ENCODE results near the gene DHRS3.

DHRS3 gene

DNA sequence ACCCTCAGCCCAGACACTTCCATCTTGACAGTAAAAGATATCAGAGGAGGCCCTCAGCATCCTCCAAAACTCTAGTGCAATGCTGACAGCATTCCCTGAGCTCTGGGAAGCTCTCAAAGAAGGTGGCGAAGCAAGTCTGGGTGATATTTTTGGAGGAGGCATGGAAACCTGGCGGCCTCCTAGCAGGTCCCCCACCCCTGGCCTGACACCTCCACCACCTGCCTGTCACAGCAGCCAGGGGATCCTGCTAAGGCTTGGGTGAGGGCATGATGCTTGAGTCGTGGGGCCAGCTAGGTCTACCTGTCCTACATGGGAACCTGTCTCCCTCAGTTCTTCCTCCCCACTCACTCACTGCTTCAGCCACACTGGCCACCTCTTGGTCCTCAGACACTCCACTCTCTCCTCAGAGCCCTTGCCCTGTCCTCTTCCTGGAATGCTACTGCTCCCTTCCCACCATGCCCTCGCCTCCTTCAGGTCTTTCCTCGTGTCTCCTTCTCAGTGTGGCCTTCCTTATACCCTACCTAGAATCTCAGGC lies 8.5 kb downstream of the DHRS3 start:
- H3K36me3 ChIP-seq (ENCODE audit: control insufficient read depth in 1 of 2, insufficient read depth in 2 of 2, low read length in 2 of 2): peaks cover 5 to 43% of the 10 kb centered on the region in 2 donors
- no peak overlapping the region for H3K9ac ChIP-seq (ENCODE audit: low read depth in 1 of 2, low read length in 2 of 2)
- H3K27ac ChIP-seq (ENCODE audit: low read depth, low read length): no peak overlapping the region
- H3K4me1 ChIP-seq (ENCODE audit: control insufficient read depth in 1 of 2, insufficient read depth in 2 of 2, low read length in 2 of 2): peaks cover 26 to 39% of the 10 kb centered on the region in 2 donors
- H3K4me3 ChIP-seq (ENCODE audit: low read depth in 1 of 2, low read length in 2 of 2): no peak overlapping the region
- H3K9me3 ChIP-seq (ENCODE audit: control insufficient read depth in 1 of 2, low read length in 2 of 2): no peaks in the 10 kb centered on the region
- H3K27me3 ChIP-seq (ENCODE audit: control insufficient read depth in 1 of 2, insufficient read depth in 2 of 2, low read length in 2 of 2): no peaks in the 10 kb centered on the region

DNA sequence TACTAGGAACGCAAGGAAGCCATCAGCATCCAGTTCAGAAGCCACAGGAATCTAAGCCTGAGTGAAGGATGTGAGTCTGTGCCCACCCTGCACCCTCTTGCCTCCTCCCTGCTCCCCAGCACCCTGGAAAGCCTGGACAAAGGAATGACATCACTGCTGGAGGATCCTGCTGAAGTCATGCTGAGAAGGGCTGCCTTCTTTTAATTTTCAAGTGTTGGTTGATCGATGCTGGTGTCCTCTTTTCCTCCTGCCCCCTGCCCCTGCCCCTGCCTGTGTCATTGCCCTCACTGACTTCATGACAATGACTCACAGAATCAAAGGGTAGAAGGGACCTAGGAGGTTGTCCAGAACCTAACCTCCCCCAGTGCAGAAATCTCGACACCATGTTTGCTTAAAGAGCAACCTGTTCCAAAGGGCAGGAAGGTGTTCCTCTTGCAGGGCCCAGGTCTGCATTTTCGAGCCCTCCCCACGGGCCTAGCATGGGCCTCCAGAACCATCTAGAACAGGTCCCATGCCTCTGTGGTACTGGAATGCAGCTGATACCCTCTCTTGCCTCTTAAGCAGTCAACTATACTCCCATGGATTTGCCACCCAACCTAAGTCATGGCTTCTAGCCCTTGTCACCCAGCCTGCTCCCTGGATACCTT lies 9.6 kb downstream of the DHRS3 start:
- Histone ChIP-seq H3K27ac (ENCODE audit: low read depth, low read length) (no peak overlapping the region), H3K27me3 (ENCODE audit: control insufficient read depth in 1 of 2, insufficient read depth in 2 of 2, low read length in 2 of 2) (no peaks in the 10 kb centered on the region), H3K9me3 (ENCODE audit: control insufficient read depth in 1 of 2, low read length in 2 of 2) (no peaks in the 10 kb centered on the region), H3K36me3 (ENCODE audit: control insufficient read depth in 1 of 2, insufficient read depth in 2 of 2, low read length in 2 of 2) (peaks cover 5 to 41% of the 10 kb centered on the region in 2 donors), H3K4me1 (ENCODE audit: control insufficient read depth in 1 of 2, insufficient read depth in 2 of 2, low read length in 2 of 2) (peaks cover 31 to 43% of the 10 kb centered on the region in 2 donors), H3K9ac (ENCODE audit: low read depth in 1 of 2, low read length in 2 of 2) (no peak overlapping the region), H3K4me3 (ENCODE audit: low read depth in 1 of 2, low read length in 2 of 2) (no peak overlapping the region)

- H3K9ac ChIP-seq (ENCODE audit: low read depth in 1 of 2, low read length in 2 of 2): no peak overlapping the region
- H3K9me3 ChIP-seq (ENCODE audit: control insufficient read depth in 1 of 2, low read length in 2 of 2): no peaks in the 10 kb centered on the region
- no peak overlapping the region for H3K27ac ChIP-seq (ENCODE audit: low read depth, low read length)
- H3K4me1 ChIP-seq (ENCODE audit: control insufficient read depth in 1 of 2, insufficient read depth in 2 of 2, low read length in 2 of 2): peaks cover 37 to 51% of the 10 kb centered on the region in 2 donors
- H3K27me3 ChIP-seq (ENCODE audit: control insufficient read depth in 1 of 2, insufficient read depth in 2 of 2, low read length in 2 of 2): no peaks in the 10 kb centered on the region
- peaks cover 5 to 34% of the 10 kb centered on the region in 2 donors for H3K36me3 ChIP-seq (ENCODE audit: control insufficient read depth in 1 of 2, insufficient read depth in 2 of 2, low read length in 2 of 2)
- no peak overlapping the region for H3K4me3 ChIP-seq (ENCODE audit: low read depth in 1 of 2, low read length in 2 of 2)
These were observed 10.7 kb downstream of the DHRS3 start for GRCh38 chr1:12607263-12607662.

DNA sequence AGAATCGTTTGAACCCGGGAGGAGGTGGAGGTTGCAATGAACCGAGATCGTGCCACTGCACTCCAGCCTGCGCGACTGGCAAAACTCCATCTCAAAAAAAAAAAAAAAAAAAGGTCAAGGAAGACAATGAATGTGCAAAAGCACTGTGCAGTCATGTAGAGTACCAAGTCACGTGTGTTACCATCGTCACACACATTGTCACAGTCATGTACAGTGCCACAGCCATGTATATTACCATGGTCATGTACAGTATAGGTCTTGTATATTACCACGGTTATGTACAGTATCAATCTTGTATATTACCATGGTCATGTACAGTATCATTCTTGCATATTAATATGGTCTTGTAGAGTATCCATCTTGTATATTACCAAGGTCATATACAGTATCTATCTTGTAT lies 13.0 kb downstream of the DHRS3 start:
- no peaks in the 10 kb centered on the region for H3K27me3 ChIP-seq (ENCODE audit: control insufficient read depth in 1 of 2, insufficient read depth in 2 of 2, low read length in 2 of 2)
- H3K4me1 ChIP-seq (ENCODE audit: control insufficient read depth in 1 of 2, insufficient read depth in 2 of 2, low read length in 2 of 2): peaks cover 59 to 69% of the 10 kb centered on the region in 2 donors
- H3K9ac ChIP-seq (ENCODE audit: low read depth in 1 of 2, low read length in 2 of 2): no peak overlapping the region
- H3K27ac ChIP-seq (ENCODE audit: low read depth, low read length): no peak overlapping the region
- H3K9me3 ChIP-seq (ENCODE audit: control insufficient read depth in 1 of 2, low read length in 2 of 2): no peaks in the 10 kb centered on the region
- H3K4me3 ChIP-seq (ENCODE audit: low read depth in 1 of 2, low read length in 2 of 2): no peak overlapping the region
- peaks cover 0 to 15% of the 10 kb centered on the region in 2 donors for H3K36me3 ChIP-seq (ENCODE audit: control insufficient read depth in 1 of 2, insufficient read depth in 2 of 2, low read length in 2 of 2)

GRCh38 chr1:12604114-12604874 lies 13.7 kb downstream of the DHRS3 start:
- H3K9me3 ChIP-seq (ENCODE audit: control insufficient read depth in 1 of 2, low read length in 2 of 2): no peaks in the 10 kb centered on the region
- no peaks in the 10 kb centered on the region for H3K27me3 ChIP-seq (ENCODE audit: control insufficient read depth in 1 of 2, insufficient read depth in 2 of 2, low read length in 2 of 2)
- H3K4me1 ChIP-seq (ENCODE audit: control insufficient read depth in 1 of 2, insufficient read depth in 2 of 2, low read length in 2 of 2): peaks cover 62 to 74% of the 10 kb centered on the region in 2 donors
- peak overlapping the region in 1 of 2 donors; percentile 31 for H3K4me3 ChIP-seq (ENCODE audit: low read depth in 1 of 2, low read length in 2 of 2)
- H3K36me3 ChIP-seq (ENCODE audit: control insufficient read depth in 1 of 2, insufficient read depth in 2 of 2, low read length in 2 of 2): peaks cover 0 to 15% of the 10 kb centered on the region in 2 donors
- no peak overlapping the region for H3K27ac ChIP-seq (ENCODE audit: low read depth, low read length)
- peak overlapping the region in 1 of 2 donors; percentile 22 for H3K9ac ChIP-seq (ENCODE audit: low read depth in 1 of 2, low read length in 2 of 2)

GRCh38 chr1:12603224-12603623 lies 14.8 kb downstream of the DHRS3 start:
- H3K4me1 ChIP-seq (ENCODE audit: control insufficient read depth in 1 of 2, insufficient read depth in 2 of 2, low read length in 2 of 2): peaks cover 65 to 74% of the 10 kb centered on the region in 2 donors
- H3K27ac ChIP-seq (ENCODE audit: low read depth, low read length): no peak overlapping the region
- no peak overlapping the region for H3K4me3 ChIP-seq (ENCODE audit: low read depth in 1 of 2, low read length in 2 of 2)
- peaks cover 0 to 13% of the 10 kb centered on the region in 2 donors for H3K36me3 ChIP-seq (ENCODE audit: control insufficient read depth in 1 of 2, insufficient read depth in 2 of 2, low read length in 2 of 2)
- H3K9ac ChIP-seq (ENCODE audit: low read depth in 1 of 2, low read length in 2 of 2): no peak overlapping the region
- no peaks in the 10 kb centered on the region for H3K9me3 ChIP-seq (ENCODE audit: control insufficient read depth in 1 of 2, low read length in 2 of 2)
- no peaks in the 10 kb centered on the region for H3K27me3 ChIP-seq (ENCODE audit: control insufficient read depth in 1 of 2, insufficient read depth in 2 of 2, low read length in 2 of 2)

DNA sequence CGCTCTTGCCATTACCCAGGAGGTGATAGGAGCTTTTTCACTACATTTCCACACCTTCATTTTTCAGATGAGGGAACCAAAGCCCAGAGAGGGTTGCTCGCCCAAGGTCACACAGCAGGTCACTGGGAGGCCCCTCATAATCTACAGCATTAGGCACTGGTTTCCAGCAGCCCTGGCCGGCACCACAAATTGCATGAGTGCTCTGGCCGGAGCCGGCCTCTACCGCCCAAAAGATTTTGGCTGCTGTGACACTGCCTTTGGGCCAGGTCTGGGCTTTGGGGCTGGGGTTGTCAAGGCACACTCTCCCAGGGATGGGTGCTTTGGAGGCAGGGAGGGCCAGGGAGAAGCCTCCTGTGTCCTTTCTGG lies 15.4 kb downstream of the DHRS3 start:
- peaks cover 71 to 78% of the 10 kb centered on the region in 2 donors for H3K4me1 ChIP-seq (ENCODE audit: control insufficient read depth in 1 of 2, insufficient read depth in 2 of 2, low read length in 2 of 2)
- no peaks in the 10 kb centered on the region for H3K9me3 ChIP-seq (ENCODE audit: control insufficient read depth in 1 of 2, low read length in 2 of 2)
- no peaks in the 10 kb centered on the region for H3K27me3 ChIP-seq (ENCODE audit: control insufficient read depth in 1 of 2, insufficient read depth in 2 of 2, low read length in 2 of 2)
- H3K4me3 ChIP-seq (ENCODE audit: low read depth in 1 of 2, low read length in 2 of 2): no peak overlapping the region
- peaks cover 0 to 8% of the 10 kb centered on the region in 2 donors for H3K36me3 ChIP-seq (ENCODE audit: control insufficient read depth in 1 of 2, insufficient read depth in 2 of 2, low read length in 2 of 2)
- H3K27ac ChIP-seq (ENCODE audit: low read depth, low read length): no peak overlapping the region
- peak overlapping the region in 1 of 2 donors; percentile 27 for H3K9ac ChIP-seq (ENCODE audit: low read depth in 1 of 2, low read length in 2 of 2)

DNA sequence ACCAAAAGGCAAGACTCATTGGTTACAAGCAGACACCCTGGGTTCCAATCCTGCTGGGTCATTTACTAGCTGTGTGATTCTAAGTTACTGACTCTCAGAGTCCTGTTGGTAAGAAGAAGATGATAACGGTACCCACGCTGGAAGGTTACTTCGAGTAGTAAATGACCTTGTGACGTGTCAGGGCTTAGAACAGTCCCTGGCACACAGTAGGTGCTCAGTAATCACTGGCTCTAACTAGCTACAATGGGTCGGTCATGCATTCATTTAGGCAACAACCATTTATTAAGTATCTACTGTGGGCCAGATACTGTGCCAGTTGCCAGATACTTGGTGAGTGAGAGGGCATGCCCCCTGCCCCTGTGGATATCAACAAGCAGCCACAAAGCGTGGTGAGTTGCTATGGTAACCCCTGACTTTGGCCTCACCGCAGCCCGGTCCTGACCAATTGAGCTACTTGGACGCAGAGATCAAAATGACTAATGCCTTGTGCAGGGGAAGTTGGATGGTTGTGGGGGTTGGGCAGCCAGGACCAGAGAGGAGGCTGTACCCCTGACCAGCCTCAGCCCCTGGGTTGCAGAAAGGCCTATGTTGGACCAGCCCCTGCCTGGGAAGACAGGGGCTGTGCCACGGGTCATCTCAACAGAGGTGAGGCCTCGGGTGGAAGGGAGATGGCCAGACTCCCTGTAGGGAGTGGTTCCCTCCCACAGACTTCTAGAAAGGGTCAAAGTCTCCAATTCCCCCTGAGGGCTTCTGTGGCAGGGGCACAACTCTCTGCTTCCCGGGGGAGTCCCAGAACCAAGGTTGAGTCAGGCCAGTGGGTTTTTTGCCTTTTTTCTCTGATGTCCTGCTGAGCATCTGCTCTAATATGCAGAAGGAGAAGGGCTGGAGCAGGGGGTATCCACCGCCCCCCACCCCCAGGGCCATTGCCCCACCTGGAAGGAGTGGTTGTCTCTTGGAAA lies 16.0 kb downstream of the DHRS3 start:
- Histone ChIP-seq H3K9ac (ENCODE audit: low read depth in 1 of 2, low read length in 2 of 2) (peak overlapping the region in 1 of 2 donors; percentile 27), H3K36me3 (ENCODE audit: control insufficient read depth in 1 of 2, insufficient read depth in 2 of 2, low read length in 2 of 2) (peaks cover 0 to 3% of the 10 kb centered on the region in 2 donors), H3K9me3 (ENCODE audit: control insufficient read depth in 1 of 2, low read length in 2 of 2) (no peaks in the 10 kb centered on the region), H3K4me3 (ENCODE audit: low read depth in 1 of 2, low read length in 2 of 2) (no peak overlapping the region), H3K27me3 (ENCODE audit: control insufficient read depth in 1 of 2, insufficient read depth in 2 of 2, low read length in 2 of 2) (no peaks in the 10 kb centered on the region), H3K27ac (ENCODE audit: low read depth, low read length) (no peak overlapping the region), H3K4me1 (ENCODE audit: control insufficient read depth in 1 of 2, insufficient read depth in 2 of 2, low read length in 2 of 2) (peaks cover 76 to 83% of the 10 kb centered on the region in 2 donors)

DNA sequence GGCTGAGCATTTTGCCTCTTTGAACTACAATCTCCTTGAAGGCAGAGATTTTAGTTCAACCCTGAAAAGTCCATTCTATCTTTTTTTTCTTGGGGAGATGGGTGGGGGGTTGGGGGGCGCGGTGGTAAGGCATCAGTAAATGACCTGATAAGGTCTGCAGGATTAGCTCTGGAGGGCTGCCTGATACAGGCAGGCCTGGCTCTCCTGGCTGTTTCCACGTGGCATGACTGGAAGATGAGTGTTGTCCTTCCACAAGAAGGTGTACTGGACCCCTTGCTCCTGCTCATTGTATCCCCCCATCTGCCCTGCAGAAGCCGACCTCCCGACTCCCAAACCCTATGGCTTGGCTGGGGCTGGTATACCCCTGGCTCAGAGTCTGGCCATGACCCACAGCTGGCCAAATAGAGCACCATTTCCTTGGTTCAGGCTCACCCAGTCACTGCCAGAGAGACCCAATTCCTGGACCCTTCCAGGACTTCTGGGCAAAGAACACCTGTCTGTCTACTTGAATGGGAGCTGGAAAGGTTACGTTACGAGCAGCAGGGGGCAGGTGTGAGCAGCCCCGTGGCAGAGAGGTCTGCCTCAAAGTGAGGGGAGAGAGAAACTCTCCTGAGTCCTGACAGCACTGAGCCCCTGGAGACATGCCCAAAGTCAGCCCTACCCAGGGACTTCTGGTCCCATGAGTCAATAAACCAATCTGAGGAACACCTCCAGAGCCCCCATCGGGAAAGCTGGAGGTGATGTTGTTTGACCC lies 17.0 kb downstream of the DHRS3 start:
- Histone ChIP-seq H3K27ac (ENCODE audit: low read depth, low read length) (no peak overlapping the region), H3K9ac (ENCODE audit: low read depth in 1 of 2, low read length in 2 of 2) (peak overlapping the region in 1 of 2 donors; percentile 15)

More for the DNA sequence above, 17.0 kb downstream of the DHRS3 start:
- Histone ChIP-seq H3K4me1 (ENCODE audit: control insufficient read depth in 1 of 2, insufficient read depth in 2 of 2, low read length in 2 of 2) (peaks cover 85 to 92% of the 10 kb centered on the region in 2 donors), H3K9me3 (ENCODE audit: control insufficient read depth in 1 of 2, low read length in 2 of 2) (no peaks in the 10 kb centered on the region), H3K27me3 (ENCODE audit: control insufficient read depth in 1 of 2, insufficient read depth in 2 of 2, low read length in 2 of 2) (no peaks in the 10 kb centered on the region), H3K36me3 (ENCODE audit: control insufficient read depth in 1 of 2, insufficient read depth in 2 of 2, low read length in 2 of 2) (no peaks in the 10 kb centered on the region), H3K4me3 (ENCODE audit: low read depth in 1 of 2, low read length in 2 of 2) (no peak overlapping the region)
